ENCODE results near the gene AMIGO1. TPM values are rescaled to one million over a fixed set of nuclear protein-coding genes. Genes with fewer than 3 reads are reported as not detected.

AMIGO1 gene
- total RNA-seq, 2 donors from 2014 or later = 2.6 to 8.6 TPM

- Histone ChIP-seq H3K27ac (no peak overlapping the region), H3K4me1 (no peaks in the 10 kb centered on the region), H3K36me3 (replicated peaks in 1 of 2; ENCODE audit: insufficient read depth in 1 of 2, low read depth in 2 of 2) (no peaks in the 10 kb centered on the region), H3K4me3 (no peak overlapping the region), H3K9me3 (no peaks in the 10 kb centered on the region), H3K27me3 (no peaks in the 10 kb centered on the region)
- ATAC-seq = no peak
- intact Hi-C loops (cut with DNase I) = no loop called here
- DNase-seq = no peak
- no peak for TF ChIP-seq CTCF (IDR thresholded peaks at IDR 0.05)
- TF ChIP-seq POLR2A (IDR thresholded peaks at IDR 0.05) = no peak
- 53 to 58% methylated on average over 3 of the region's 3 CpGs for WGBS, 2 donors
Observed at GRCh38 chr1:109472779-109473178, 36.7 kb downstream of the AMIGO1 start.

- Histone ChIP-seq H3K27me3 (no peaks in the 10 kb centered on the region), H3K36me3 (replicated peaks in 1 of 2; ENCODE audit: insufficient read depth in 1 of 2, low read depth in 2 of 2) (no peaks in the 10 kb centered on the region), H3K9me3 (no peaks in the 10 kb centered on the region), H3K27ac (no peak overlapping the region), H3K4me1 (peaks cover 15% of the 10 kb centered on the region), H3K4me3 (no peak overlapping the region)
- TF ChIP-seq CTCF (IDR thresholded peaks at IDR 0.05) = no peak
- no peak for TF ChIP-seq POLR2A (IDR thresholded peaks at IDR 0.05)
- intact Hi-C loops (cut with DNase I) = no loop called here
- DNase-seq (no peak), ATAC-seq (no peak)
- WGBS, 2 donors = 64 to 71% methylated on average over 6 of the region's 6 CpGs
Observed at GRCh38 chr1:109470245-109470644, 39.3 kb downstream of the AMIGO1 start.

- no peak overlapping the region for H3K4me3 ChIP-seq
- H3K27me3 ChIP-seq = no peaks in the 10 kb centered on the region
- DNase-seq (no peak), ATAC-seq (no peak)
- no peaks in the 10 kb centered on the region for H3K9me3 ChIP-seq
- H3K4me1 ChIP-seq = peaks cover 19% of the 10 kb centered on the region
- WGBS, 2 donors = 34 to 35% methylated on average over 2 of the region's 2 CpGs
- intact Hi-C loops (cut with DNase I) = no loop called here
- H3K36me3 ChIP-seq (replicated peaks in 1 of 2; ENCODE audit: insufficient read depth in 1 of 2, low read depth in 2 of 2) = no peaks in the 10 kb centered on the region
- no peak overlapping the region for H3K27ac ChIP-seq
- TF ChIP-seq POLR2A (IDR thresholded peaks at IDR 0.05) (no peak), CTCF (IDR thresholded peaks at IDR 0.05) (no peak)
Observed at GRCh38 chr1:109468903-109469302, 40.6 kb downstream of the AMIGO1 start.

- H3K27me3 ChIP-seq = no peaks in the 10 kb centered on the region
- H3K27ac ChIP-seq = no peak overlapping the region
- H3K4me3 ChIP-seq = no peak overlapping the region
Observed at GRCh38 chr1:109468061-109468460, 41.5 kb downstream of the AMIGO1 start.

More at GRCh38 chr1:109468061-109468460, 41.5 kb downstream of the AMIGO1 start:
- intact Hi-C loops (cut with DNase I) = no loop called here
- WGBS, 2 donors = 86 to 88% methylated on average over 1 of the region's 1 CpG
- TF ChIP-seq POLR2A (IDR thresholded peaks at IDR 0.05) (no peak), CTCF (IDR thresholded peaks at IDR 0.05) (no peak)
- H3K36me3 ChIP-seq (replicated peaks in 1 of 2; ENCODE audit: insufficient read depth in 1 of 2, low read depth in 2 of 2) = no peaks in the 10 kb centered on the region
- H3K4me1 ChIP-seq = peaks cover 19% of the 10 kb centered on the region
- ATAC-seq = no peak
- DNase-seq = no peak
- no peaks in the 10 kb centered on the region for H3K9me3 ChIP-seq

Data from body of pancreas (tissue), 4 donors.